Measurements from ENCODE around the gene C1orf74. TPM values are rescaled to one million over a fixed set of nuclear protein-coding genes. Genes with fewer than 3 reads are reported as not detected.

Gene C1orf74
- total RNA-seq, 1 experiment from 2014 or later: 4.6 TPM

DNA sequence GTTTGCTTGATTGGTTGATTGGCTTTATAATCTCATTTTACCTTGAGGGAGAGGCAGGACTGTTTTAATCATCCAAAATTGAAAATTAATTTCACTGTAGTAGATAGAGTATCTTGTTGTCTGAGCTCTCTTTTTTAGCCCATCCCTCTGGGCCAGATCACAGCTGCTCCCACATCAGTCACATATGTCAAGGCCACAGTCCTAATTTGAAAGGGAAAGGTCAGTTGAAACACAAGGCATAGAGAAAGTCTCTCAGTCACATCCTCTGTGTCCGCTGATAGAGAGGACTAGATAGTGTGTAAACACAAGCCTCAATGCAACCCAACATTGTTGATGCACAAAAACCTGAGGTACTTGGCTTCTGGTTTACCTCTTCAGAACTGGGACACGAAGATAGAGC, 6.8 kb downstream of the C1orf74 start:
- H3K27me3 Mint-ChIP-seq (ENCODE audit: low read depth): peaks cover 4% of the 10 kb centered on the region
- DNase-seq (ENCODE audit: low spot score) (no peak), ATAC-seq (no peak)
- ChIA-PET POLR2A (no interaction called here), CTCF (interaction anchor here (1.7 kb wide), 1 partner anchor 30 kb away, joined by 5 read pairs; no protein-coding TSS in a partner anchor)
- TF ChIP-seq KAT7 (CRISPR knock-in tag; IDR thresholded peaks at IDR 0.05; ENCODE audit: borderline replicate concordance): no peak
- TF ChIP-seq NR1H2 (CRISPR knock-in tag; IDR thresholded peaks at IDR 0.05): no peak
- TF ChIP-seq, protein P1, sequence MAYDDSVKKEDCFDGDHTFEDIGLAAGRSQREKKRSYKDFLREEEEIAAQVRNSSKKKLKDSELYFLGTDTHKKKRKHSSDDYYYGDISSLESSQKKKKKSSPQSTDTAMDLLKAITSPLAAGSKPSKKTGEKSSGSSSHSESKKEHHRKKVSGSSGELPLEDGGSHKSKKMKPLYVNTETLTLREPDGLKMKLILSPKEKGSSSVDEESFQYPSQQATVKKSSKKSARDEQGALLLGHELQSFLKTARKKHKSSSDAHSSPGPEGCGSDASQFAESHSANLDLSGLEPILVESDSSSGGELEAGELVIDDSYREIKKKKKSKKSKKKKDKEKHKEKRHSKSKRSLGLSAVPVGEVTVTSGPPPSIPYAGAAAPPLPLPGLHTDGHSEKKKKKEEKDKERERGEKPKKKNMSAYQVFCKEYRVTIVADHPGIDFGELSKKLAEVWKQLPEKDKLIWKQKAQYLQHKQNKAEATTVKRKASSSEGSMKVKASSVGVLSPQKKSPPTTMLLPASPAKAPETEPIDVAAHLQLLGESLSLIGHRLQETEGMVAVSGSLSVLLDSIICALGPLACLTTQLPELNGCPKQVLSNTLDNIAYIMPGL (CRISPR knock-in tag; IDR thresholded peaks at IDR 0.05): no peak
- TF ChIP-seq ZNF232 (CRISPR knock-in tag; IDR thresholded peaks at IDR 0.05): no peak
- no peak for TF ChIP-seq MYBL2 (CRISPR knock-in tag; IDR thresholded peaks at IDR 0.05)
- no peak for TF ChIP-seq RELA (CRISPR knock-in tag; IDR thresholded peaks at IDR 0.05; ENCODE audit: borderline replicate concordance)
- TF ChIP-seq ATF1 (CRISPR knock-in tag; IDR thresholded peaks at IDR 0.05): no peak
- no peak for TF ChIP-seq SMAD3 (CRISPR knock-in tag; IDR thresholded peaks at IDR 0.05; ENCODE audit: borderline replicate concordance)
- no peak overlapping the region for H3K4me3 Mint-ChIP-seq
- no peaks in the 10 kb centered on the region for H3K4me1 Mint-ChIP-seq
- H3K27ac Mint-ChIP-seq: no peak overlapping the region
- no peaks in the 10 kb centered on the region for H3K9me3 Mint-ChIP-seq
- no peaks in the 10 kb centered on the region; the same call in 1 of the 2 replicates for H3K36me3 Mint-ChIP-seq

DNA sequence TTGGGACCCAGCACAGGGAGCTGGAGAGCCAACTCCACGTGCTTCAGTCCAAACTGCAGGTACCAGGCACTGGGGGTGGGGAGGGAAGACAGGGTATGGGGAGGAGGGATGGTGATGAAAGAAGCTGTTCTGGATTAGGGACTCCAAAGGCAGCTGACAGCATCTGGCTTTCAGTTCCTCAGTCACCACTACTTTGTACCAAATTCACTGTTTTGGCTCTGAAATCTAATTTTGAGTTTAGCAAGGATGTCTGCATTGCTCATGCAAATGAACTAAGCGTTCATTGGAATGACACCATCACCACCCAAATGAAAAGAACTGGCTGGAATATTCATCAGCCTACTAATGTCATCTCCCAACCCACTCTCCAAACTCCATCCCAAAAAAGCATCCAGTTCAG, 8.7 kb downstream of the C1orf74 start:
- no peak for DNase-seq (ENCODE audit: low spot score)
- no peaks in the 10 kb centered on the region for H3K9me3 Mint-ChIP-seq
- no peaks in the 10 kb centered on the region for H3K4me1 Mint-ChIP-seq
- H3K27me3 Mint-ChIP-seq (ENCODE audit: low read depth): peaks cover 4% of the 10 kb centered on the region
- no peak for ATAC-seq
- H3K36me3 Mint-ChIP-seq: no peaks in the 10 kb centered on the region
- TF ChIP-seq, protein P2, sequence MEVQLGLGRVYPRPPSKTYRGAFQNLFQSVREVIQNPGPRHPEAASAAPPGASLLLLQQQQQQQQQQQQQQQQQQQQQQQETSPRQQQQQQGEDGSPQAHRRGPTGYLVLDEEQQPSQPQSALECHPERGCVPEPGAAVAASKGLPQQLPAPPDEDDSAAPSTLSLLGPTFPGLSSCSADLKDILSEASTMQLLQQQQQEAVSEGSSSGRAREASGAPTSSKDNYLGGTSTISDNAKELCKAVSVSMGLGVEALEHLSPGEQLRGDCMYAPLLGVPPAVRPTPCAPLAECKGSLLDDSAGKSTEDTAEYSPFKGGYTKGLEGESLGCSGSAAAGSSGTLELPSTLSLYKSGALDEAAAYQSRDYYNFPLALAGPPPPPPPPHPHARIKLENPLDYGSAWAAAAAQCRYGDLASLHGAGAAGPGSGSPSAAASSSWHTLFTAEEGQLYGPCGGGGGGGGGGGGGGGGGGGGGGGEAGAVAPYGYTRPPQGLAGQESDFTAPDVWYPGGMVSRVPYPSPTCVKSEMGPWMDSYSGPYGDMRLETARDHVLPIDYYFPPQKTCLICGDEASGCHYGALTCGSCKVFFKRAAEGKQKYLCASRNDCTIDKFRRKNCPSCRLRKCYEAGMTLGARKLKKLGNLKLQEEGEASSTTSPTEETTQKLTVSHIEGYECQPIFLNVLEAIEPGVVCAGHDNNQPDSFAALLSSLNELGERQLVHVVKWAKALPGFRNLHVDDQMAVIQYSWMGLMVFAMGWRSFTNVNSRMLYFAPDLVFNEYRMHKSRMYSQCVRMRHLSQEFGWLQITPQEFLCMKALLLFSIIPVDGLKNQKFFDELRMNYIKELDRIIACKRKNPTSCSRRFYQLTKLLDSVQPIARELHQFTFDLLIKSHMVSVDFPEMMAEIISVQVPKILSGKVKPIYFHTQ (CRISPR knock-in tag; IDR thresholded peaks at IDR 0.05): no peak
- TF ChIP-seq, protein P3, sequence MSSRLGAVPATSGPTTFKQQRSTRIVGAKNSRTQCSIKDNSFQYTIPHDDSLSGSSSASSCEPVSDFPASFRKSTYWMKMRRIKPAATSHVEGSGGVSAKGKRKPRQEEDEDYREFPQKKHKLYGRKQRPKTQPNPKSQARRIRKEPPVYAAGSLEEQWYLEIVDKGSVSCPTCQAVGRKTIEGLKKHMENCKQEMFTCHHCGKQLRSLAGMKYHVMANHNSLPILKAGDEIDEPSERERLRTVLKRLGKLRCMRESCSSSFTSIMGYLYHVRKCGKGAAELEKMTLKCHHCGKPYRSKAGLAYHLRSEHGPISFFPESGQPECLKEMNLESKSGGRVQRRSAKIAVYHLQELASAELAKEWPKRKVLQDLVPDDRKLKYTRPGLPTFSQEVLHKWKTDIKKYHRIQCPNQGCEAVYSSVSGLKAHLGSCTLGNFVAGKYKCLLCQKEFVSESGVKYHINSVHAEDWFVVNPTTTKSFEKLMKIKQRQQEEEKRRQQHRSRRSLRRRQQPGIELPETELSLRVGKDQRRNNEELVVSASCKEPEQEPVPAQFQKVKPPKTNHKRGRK (CRISPR knock-in tag; IDR thresholded peaks at IDR 0.05; ENCODE audit: borderline replicate concordance): no peak
- TF ChIP-seq TP53 (CRISPR knock-in tag; IDR thresholded peaks at IDR 0.05) (no peak), FOXK1 (CRISPR knock-in tag; IDR thresholded peaks at IDR 0.05) (no peak), MYBL2 (CRISPR knock-in tag; IDR thresholded peaks at IDR 0.05) (no peak), EMX1 (CRISPR knock-in tag; IDR thresholded peaks at IDR 0.05) (no peak), ZNF671 (CRISPR knock-in tag; IDR thresholded peaks at IDR 0.05) (no peak), TEAD4 (CRISPR knock-in tag; IDR thresholded peaks at IDR 0.05) (no peak)
- TF ChIP-seq, protein P4, sequence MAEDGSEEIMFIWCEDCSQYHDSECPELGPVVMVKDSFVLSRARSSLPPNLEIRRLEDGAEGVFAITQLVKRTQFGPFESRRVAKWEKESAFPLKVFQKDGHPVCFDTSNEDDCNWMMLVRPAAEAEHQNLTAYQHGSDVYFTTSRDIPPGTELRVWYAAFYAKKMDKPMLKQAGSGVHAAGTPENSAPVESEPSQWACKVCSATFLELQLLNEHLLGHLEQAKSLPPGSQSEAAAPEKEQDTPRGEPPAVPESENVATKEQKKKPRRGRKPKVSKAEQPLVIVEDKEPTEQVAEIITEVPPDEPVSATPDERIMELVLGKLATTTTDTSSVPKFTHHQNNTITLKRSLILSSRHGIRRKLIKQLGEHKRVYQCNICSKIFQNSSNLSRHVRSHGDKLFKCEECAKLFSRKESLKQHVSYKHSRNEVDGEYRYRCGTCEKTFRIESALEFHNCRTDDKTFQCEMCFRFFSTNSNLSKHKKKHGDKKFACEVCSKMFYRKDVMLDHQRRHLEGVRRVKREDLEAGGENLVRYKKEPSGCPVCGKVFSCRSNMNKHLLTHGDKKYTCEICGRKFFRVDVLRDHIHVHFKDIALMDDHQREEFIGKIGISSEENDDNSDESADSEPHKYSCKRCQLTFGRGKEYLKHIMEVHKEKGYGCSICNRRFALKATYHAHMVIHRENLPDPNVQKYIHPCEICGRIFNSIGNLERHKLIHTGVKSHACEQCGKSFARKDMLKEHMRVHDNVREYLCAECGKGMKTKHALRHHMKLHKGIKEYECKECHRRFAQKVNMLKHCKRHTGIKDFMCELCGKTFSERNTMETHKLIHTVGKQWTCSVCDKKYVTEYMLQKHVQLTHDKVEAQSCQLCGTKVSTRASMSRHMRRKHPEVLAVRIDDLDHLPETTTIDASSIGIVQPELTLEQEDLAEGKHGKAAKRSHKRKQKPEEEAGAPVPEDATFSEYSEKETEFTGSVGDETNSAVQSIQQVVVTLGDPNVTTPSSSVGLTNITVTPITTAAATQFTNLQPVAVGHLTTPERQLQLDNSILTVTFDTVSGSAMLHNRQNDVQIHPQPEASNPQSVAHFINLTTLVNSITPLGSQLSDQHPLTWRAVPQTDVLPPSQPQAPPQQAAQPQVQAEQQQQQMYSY (CRISPR knock-in tag; IDR thresholded peaks at IDR 0.05): no peak
- TF ChIP-seq, protein P1 (CRISPR knock-in tag; IDR thresholded peaks at IDR 0.05): no peak
- no peak overlapping the region for H3K27ac Mint-ChIP-seq
- ChIA-PET POLR2A (no interaction called here), CTCF (interaction anchor here (1.7 kb wide), 1 partner anchor 27 kb away, joined by 8 read pairs; no protein-coding TSS in a partner anchor)
- no peak overlapping the region for H3K4me3 Mint-ChIP-seq

Measured in WTC11 (cell line).